8988T (cell line): ENCODE data around the gene GFPT2.

Experiments
- DNase-seq: peaks from one replicate; pipeline ENCODE4 v3.0.0; 2011

GFPT2 gene

GRCh38 chr5:180350711-180351465 is 2.2 kb downstream of the GFPT2 start:
- no peak for DNase-seq

GRCh38 chr5:180350296-180350695 is 2.8 kb downstream of the GFPT2 start:
- DNase-seq: no peak

GRCh38 chr5:180349391-180349790 is 3.7 kb downstream of the GFPT2 start:
- no peak for DNase-seq

- no peak for DNase-seq
Observed at GRCh38 chr5:180348336-180348735, 4.8 kb downstream of the GFPT2 start.

- no peak for DNase-seq
Observed at GRCh38 chr5:180347702-180348101, 5.4 kb downstream of the GFPT2 start.

GRCh38 chr5:180346358-180346757 is 6.8 kb downstream of the GFPT2 start:
- DNase-seq: no peak

- DNase-seq: no peak
Observed at GRCh38 chr5:180345781-180346180, 7.4 kb downstream of the GFPT2 start.

- no peak for DNase-seq
Observed at GRCh38 chr5:180345186-180345585, 8.0 kb downstream of the GFPT2 start.

- no peak for DNase-seq
Observed at GRCh38 chr5:180344696-180344999, 8.5 kb downstream of the GFPT2 start.

- peak; percentile 18 for DNase-seq
Observed at GRCh38 chr5:180343831-180344695, 9.1 kb downstream of the GFPT2 start.

GRCh38 chr5:180343110-180343830 is 9.9 kb downstream of the GFPT2 start:
- DNase-seq: no peak

GRCh38 chr5:180341595-180341994 is 11.5 kb downstream of the GFPT2 start:
- no peak for DNase-seq

- DNase-seq: no peak
Observed at GRCh38 chr5:180340856-180341255, 12.3 kb downstream of the GFPT2 start.

GRCh38 chr5:180339583-180340183 is 13.5 kb downstream of the GFPT2 start:
- no peak for DNase-seq

GRCh38 chr5:180338001-180338707 is 15.0 kb downstream of the GFPT2 start:
- no peak for DNase-seq

- no peak for DNase-seq
Observed at GRCh38 chr5:180336234-180337020, 16.7 kb downstream of the GFPT2 start.

- DNase-seq: no peak
Observed at GRCh38 chr5:180335614-180336233, 17.4 kb downstream of the GFPT2 start.

GRCh38 chr5:180334751-180335613 is 18.2 kb downstream of the GFPT2 start:
- no peak for DNase-seq

- DNase-seq: no peak
Observed at GRCh38 chr5:180334176-180334575, 19.0 kb downstream of the GFPT2 start.

- DNase-seq: no peak
Observed at GRCh38 chr5:180333661-180334060, 19.5 kb downstream of the GFPT2 start.
